ENCODE results near the gene PLEKHJ1. TPM values are rescaled to one million over a fixed set of nuclear protein-coding genes. Genes with fewer than 3 reads are reported as not detected.

PLEKHJ1 gene
- total and polyA plus RNA-seq, 2 of the 13 experiments (the other 11 are each of a cell fraction or from before 2014, with no cell fraction given): 70.5 to 130 TPM

DNA sequence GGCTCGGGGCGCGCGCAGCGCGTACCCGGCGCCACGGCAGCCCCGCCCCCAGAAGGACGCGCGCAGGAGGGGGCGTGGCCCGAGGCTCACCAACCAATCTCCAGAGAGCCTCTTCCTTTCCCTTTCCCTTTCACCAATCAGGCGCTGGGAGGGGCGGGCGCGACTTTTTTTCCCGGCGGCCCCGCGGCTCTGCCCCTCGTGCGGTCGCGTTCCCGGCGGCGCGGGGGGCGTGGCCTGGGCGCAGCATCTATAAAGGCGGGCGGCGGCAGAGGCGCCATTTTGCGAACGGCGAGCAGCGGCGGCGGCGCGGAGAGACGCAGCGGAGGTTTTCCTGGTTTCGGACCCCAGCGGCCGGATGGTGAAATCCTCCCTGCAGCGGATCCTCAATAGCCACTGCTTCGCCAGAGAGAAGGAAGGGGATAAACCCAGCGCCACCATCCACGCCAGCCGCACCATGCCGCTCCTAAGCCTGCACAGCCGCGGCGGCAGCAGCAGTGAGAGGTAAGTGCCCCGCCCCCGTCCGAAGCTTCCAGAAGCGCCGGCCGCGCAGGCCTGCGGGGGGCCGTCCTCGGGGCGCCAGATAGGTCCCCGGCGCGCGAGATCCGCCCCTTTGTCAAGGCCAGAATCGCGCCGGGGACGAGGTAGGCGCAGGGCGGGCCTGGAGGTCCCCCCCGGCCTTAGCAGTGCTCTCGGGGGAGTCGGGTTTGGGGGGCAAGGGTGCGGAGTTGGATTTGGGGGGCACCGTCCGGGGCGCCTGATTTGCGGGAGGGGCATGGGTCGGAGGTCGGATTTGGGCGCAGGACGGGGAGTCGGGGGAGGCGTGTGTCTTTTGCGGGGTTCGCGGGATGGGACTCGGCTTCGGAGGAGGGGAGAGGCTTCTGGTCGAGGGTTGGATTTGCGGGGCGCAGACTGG is 33.4 kb upstream of the PLEKHJ1 start (continued):
- TF ChIP-seq, protein P1, sequence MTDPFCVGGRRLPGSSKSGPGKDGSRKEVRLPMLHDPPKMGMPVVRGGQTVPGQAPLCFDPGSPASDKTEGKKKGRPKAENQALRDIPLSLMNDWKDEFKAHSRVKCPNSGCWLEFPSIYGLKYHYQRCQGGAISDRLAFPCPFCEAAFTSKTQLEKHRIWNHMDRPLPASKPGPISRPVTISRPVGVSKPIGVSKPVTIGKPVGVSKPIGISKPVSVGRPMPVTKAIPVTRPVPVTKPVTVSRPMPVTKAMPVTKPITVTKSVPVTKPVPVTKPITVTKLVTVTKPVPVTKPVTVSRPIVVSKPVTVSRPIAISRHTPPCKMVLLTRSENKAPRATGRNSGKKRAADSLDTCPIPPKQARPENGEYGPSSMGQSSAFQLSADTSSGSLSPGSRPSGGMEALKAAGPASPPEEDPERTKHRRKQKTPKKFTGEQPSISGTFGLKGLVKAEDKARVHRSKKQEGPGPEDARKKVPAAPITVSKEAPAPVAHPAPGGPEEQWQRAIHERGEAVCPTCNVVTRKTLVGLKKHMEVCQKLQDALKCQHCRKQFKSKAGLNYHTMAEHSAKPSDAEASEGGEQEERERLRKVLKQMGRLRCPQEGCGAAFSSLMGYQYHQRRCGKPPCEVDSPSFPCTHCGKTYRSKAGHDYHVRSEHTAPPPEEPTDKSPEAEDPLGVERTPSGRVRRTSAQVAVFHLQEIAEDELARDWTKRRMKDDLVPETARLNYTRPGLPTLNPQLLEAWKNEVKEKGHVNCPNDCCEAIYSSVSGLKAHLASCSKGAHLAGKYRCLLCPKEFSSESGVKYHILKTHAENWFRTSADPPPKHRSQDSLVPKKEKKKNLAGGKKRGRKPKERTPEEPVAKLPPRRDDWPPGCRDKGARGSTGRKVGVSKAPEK (CRISPR knock-in tag; IDR thresholded peaks at IDR 0.05; ENCODE audit: borderline replicate concordance): no peak
- TF ChIP-seq NCOA1 (CRISPR knock-in tag; IDR thresholded peaks at IDR 0.05) (no peak), CEBPB (IDR thresholded peaks at IDR 0.05; ENCODE audit: borderline replicate concordance, low read depth, low read length) (no peak), U2AF2 (IDR thresholded peaks at IDR 0.05; ENCODE audit: low read depth, low read length) (no peak), FOXP1 (IDR thresholded peaks at IDR 0.05) (no peak), FOXP1 (CRISPR knock-in tag; IDR thresholded peaks at IDR 0.05) (no peak), ZNF614 (CRISPR knock-in tag; IDR thresholded peaks at IDR 0.05; ENCODE audit: borderline replicate concordance) (no peak), ZBTB4 (CRISPR knock-in tag; IDR thresholded peaks at IDR 0.05; ENCODE audit: borderline replicate concordance) (no peak), AKNA (CRISPR knock-in tag; IDR thresholded peaks at IDR 0.05; ENCODE audit: borderline replicate concordance) (no peak)
- TF ChIP-seq, protein P2, sequence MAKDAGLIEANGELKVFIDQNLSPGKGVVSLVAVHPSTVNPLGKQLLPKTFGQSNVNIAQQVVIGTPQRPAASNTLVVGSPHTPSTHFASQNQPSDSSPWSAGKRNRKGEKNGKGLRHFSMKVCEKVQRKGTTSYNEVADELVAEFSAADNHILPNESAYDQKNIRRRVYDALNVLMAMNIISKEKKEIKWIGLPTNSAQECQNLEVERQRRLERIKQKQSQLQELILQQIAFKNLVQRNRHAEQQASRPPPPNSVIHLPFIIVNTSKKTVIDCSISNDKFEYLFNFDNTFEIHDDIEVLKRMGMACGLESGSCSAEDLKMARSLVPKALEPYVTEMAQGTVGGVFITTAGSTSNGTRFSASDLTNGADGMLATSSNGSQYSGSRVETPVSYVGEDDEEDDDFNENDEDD (CRISPR knock-in tag; IDR thresholded peaks at IDR 0.05; ENCODE audit: borderline replicate concordance): no peak
- TF ChIP-seq, protein P3, sequence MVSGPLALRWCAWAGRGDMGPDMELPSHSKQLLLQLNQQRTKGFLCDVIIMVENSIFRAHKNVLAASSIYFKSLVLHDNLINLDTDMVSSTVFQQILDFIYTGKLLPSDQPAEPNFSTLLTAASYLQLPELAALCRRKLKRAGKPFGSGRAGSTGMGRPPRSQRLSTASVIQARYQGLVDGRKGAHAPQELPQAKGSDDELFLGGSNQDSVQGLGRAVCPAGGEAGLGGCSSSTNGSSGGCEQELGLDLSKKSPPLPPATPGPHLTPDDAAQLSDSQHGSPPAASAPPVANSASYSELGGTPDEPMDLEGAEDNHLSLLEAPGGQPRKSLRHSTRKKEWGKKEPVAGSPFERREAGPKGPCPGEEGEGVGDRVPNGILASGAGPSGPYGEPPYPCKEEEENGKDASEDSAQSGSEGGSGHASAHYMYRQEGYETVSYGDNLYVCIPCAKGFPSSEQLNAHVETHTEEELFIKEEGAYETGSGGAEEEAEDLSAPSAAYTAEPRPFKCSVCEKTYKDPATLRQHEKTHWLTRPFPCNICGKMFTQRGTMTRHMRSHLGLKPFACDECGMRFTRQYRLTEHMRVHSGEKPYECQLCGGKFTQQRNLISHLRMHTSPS (CRISPR knock-in tag; IDR thresholded peaks at IDR 0.05; ENCODE audit: low read depth): no peak
